A673 (cell line): Measurements from ENCODE around the gene BHMT2. TPM values are rescaled to one million over a fixed set of nuclear protein-coding genes. Genes with fewer than 3 reads are reported as not detected.

Experiments
- BruUV-seq: library from RNA; stranded (reverse); fragments of 400-500 nt; replicated peaks from 2 replicates; lab custom pipeline; 2021; lab: Mats Ljungman, UMichigan
- CTCF ChIA-PET: fragments of 300-600 bp; sonication (Branson Sonifier 250); formaldehyde crosslinking; loops from one replicate; lab custom pipeline; 2022; ENCODE audit warnings: antibody characterized with exemption; lab: Charles Lee
- POLR2A ChIA-PET: fragments of 300-600 bp; sonication (Branson Sonifier 250); formaldehyde crosslinking; loops from one replicate; lab custom pipeline; 2022; ENCODE audit warnings: antibody characterized with exemption; ENCODE audit not compliant: low non-redundant PET; lab: Charles Lee
- DNase-seq: peaks from one replicate; pipeline ENCODE4 v3.0.0-alpha.2; 2015; ENCODE audit warnings: low spot score
- H3K27ac ChIP-seq: fragments of 200-600 bp; sonication (generic); 2 replicates; pipeline ENCODE4 v1.5.1; 2016; ENCODE audit warnings: mixed run types, low read depth, mild to moderate bottlenecking, mixed read lengths, antibody characterized with exemption, low read length; ENCODE audit not compliant: poor library complexity, severe bottlenecking
- H3K27me3 ChIP-seq: fragments of 200-600 bp; sonication (generic); replicated peaks from 2 replicates; pipeline ENCODE4 v1.6.1; 2017; ENCODE audit warnings: mixed run types, low read depth, mild to moderate bottlenecking, mixed read lengths, antibody characterized with exemption, low read length; ENCODE audit not compliant: insufficient read depth, poor library complexity
- H3K36me3 ChIP-seq: fragments of 200-600 bp; sonication (generic); 2 replicates; pipeline ENCODE4 v1.6.1; 2016; ENCODE audit warnings: mixed run types, mild to moderate bottlenecking, mixed read lengths, antibody characterized with exemption, low read length; ENCODE audit not compliant: insufficient read depth, poor library complexity, severe bottlenecking
- H3K4me1 ChIP-seq: fragments of 200-600 bp; sonication (generic); 2 replicates; pipeline ENCODE4 v1.6.1; 2017; ENCODE audit warnings: mixed run types, mild to moderate bottlenecking, mixed read lengths, antibody characterized with exemption, low read length; ENCODE audit not compliant: insufficient read depth, poor library complexity, severe bottlenecking
- H3K4me3 ChIP-seq: fragments of 200-600 bp; sonication (generic); 2 replicates; pipeline ENCODE4 v1.5.1; 2016; ENCODE audit warnings: low read depth, mixed run types, mild to moderate bottlenecking, mixed read lengths, low read length; ENCODE audit not compliant: poor library complexity, severe bottlenecking
- H3K9me3 ChIP-seq: fragments of 200-600 bp; sonication (generic); 2 replicates; pipeline ENCODE4 v1.6.1; 2016; ENCODE audit warnings: mixed run types, low read depth, mild to moderate bottlenecking, mixed read lengths, antibody characterized with exemption, low read length; ENCODE audit not compliant: poor library complexity, severe bottlenecking
- EZH2 ChIP-seq: fragments of 200-600 bp; sonication (generic); IDR thresholded peaks from 2 replicates; pipeline ENCODE4 v1.6.1; 2017; ENCODE audit warnings: borderline replicate concordance, low read depth, mild to moderate bottlenecking, mixed read lengths, antibody characterized with exemption, low read length; ENCODE audit not compliant: poor library complexity, severe bottlenecking
- intact Hi-C: fragments of 100-400 bp; cut with micrococcal nuclease; formaldehyde crosslinking; loops from one replicate; pipeline ENCODE4 v1.10.0; 2022; ENCODE audit not compliant: unreplicated experiment
- total RNA-seq: library from RNA; stranded (reverse); gene quantifications from 2 replicates; pipeline ENCODE4 v1.2.3, GENCODE V29; 2021
- TF ChIP-seq, protein P1 (sequence below): fragments of 300-800, 200-600 bp; sonication (generic); conservative IDR thresholded peaks from 2 replicates; pipeline ENCODE4 v1.5.1; 2017; ENCODE audit warnings: low read depth, mild to moderate bottlenecking, antibody characterized with exemption, low read length, moderate library complexity, mixed read lengths

Gene BHMT2
- total RNA-seq, 1 experiment from 2014 or later = 0.19 TPM

DNA sequence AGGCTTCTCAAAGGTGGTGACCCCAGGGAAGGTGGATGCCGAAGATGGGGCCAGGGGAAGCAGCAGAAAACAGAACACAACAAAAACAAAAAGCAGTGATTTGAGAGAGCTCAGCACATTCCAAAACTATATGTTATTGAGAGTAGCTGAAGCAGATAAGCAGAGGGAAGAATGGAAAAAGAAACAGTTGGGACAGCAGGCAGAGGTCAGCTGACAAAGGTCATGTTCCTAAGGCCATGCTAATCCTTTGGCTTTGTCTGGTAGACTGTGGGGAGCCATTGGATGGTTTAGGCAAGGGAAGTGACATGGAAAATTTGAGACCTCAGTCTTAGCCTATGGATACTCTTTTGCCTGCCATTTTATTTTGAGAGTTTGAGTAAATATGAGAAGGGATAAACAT, 14.6 kb upstream of the BHMT2 start:
- H3K9me3 ChIP-seq = no peaks in the 10 kb centered on the region
- H3K4me3 ChIP-seq = no peak overlapping the region
- CTCF ChIA-PET = no interaction called here
- TF ChIP-seq, protein P1, sequence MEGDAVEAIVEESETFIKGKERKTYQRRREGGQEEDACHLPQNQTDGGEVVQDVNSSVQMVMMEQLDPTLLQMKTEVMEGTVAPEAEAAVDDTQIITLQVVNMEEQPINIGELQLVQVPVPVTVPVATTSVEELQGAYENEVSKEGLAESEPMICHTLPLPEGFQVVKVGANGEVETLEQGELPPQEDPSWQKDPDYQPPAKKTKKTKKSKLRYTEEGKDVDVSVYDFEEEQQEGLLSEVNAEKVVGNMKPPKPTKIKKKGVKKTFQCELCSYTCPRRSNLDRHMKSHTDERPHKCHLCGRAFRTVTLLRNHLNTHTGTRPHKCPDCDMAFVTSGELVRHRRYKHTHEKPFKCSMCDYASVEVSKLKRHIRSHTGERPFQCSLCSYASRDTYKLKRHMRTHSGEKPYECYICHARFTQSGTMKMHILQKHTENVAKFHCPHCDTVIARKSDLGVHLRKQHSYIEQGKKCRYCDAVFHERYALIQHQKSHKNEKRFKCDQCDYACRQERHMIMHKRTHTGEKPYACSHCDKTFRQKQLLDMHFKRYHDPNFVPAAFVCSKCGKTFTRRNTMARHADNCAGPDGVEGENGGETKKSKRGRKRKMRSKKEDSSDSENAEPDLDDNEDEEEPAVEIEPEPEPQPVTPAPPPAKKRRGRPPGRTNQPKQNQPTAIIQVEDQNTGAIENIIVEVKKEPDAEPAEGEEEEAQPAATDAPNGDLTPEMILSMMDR = no peak
- TF ChIP-seq EZH2 = no peak
- no peaks in the 10 kb centered on the region for H3K27me3 ChIP-seq
- intact Hi-C loops = no loop called here
- POLR2A ChIA-PET = no interaction called here
- no peak for DNase-seq
- no peaks in the 10 kb centered on the region for H3K36me3 ChIP-seq
- H3K27ac ChIP-seq = no peak overlapping the region
- no TSS peak for BruUV-seq
- no peaks in the 10 kb centered on the region for H3K4me1 ChIP-seq

DNA sequence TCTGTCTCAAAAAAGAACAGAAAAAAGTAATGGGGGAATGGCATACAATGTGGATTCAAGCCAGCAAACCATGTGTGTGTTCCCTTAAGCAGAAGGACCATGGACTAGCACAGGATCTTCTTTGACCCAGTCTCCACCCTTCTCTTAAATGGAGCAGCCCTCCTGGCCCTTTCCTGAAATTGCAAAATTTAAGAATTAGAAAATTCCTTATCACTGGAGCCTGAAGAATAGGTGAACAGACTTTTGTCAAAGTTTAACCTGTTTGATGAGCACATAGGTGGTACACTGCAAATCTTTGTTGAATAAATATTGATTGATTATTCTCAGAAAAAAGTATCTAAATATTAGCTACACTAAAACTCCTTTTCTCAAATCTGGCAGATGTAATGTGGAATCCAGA, 12.7 kb upstream of the BHMT2 start:
- Histone ChIP-seq H3K27me3 (no peaks in the 10 kb centered on the region), H3K9me3 (no peaks in the 10 kb centered on the region), H3K4me3 (no peak overlapping the region), H3K4me1 (no peaks in the 10 kb centered on the region), H3K27ac (no peak overlapping the region), H3K36me3 (no peaks in the 10 kb centered on the region)
- intact Hi-C loops = no loop called here
- TF ChIP-seq EZH2 = no peak
- TF ChIP-seq, protein P1 = no peak
- ChIA-PET CTCF (no interaction called here), POLR2A (interaction anchor here (0.7 kb wide), 1 partner anchor 135 kb away, joined by 3 read pairs; no protein-coding TSS in a partner anchor)
- DNase-seq = no peak
- no TSS peak for BruUV-seq

DNA sequence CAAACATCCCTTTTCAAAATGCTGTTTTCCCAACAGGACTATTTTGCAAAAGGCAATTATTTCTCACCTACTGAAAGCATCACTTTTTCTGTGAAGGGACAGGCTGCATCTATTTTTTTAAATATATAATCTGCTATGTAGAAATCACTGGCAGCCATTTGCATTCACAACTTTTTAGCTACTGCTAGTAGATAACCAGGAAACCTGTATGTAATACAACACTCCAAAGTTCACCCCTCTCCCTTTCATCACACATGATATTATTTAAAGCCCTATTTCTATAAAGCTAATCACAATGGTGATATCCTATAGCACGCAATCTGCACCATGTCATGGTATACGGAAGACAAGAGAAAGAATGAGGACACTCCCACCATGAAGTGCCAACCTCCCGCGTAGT, 9.9 kb upstream of the BHMT2 start:
- TF ChIP-seq, protein P1 = no peak
- TF ChIP-seq EZH2 = no peak
- no TSS peak for BruUV-seq
- POLR2A ChIA-PET = no interaction called here
- no peak overlapping the region for H3K4me3 ChIP-seq
- CTCF ChIA-PET = no interaction called here
- intact Hi-C loops = no loop called here
- H3K9me3 ChIP-seq = no peaks in the 10 kb centered on the region
- H3K27ac ChIP-seq = no peak overlapping the region
- H3K27me3 ChIP-seq = no peaks in the 10 kb centered on the region
- no peaks in the 10 kb centered on the region for H3K4me1 ChIP-seq
- no peak for DNase-seq
- H3K36me3 ChIP-seq = no peaks in the 10 kb centered on the region
